K562 (cell line): Measurements from ENCODE around the gene ZNF451. TPM values are rescaled to one million over a fixed set of nuclear protein-coding genes. Genes with fewer than 3 reads are reported as not detected.
A peak's percentile ranks its signal among the peaks of the same experiment; 100 is the strongest.

Experiments
- DMBX1 ChIP-seq: fragments of 250-450 bp; sonication (Bioruptor Pico); IDR thresholded peaks from 2 replicates; pipeline ENCODE4 v1.8.0; 2022; ENCODE audit warnings: inconsistent platforms, mild to moderate bottlenecking, moderate library complexity, borderline replicate concordance
- ERF ChIP-seq: fragments of 450-650 bp; formaldehyde crosslinking; IDR thresholded peaks from 2 replicates; pipeline ENCODE4 v1.4.0; 2020; ENCODE audit warnings: mild to moderate bottlenecking, mixed read lengths
- MEIS2 ChIP-seq: fragments of 450-650 bp; IDR thresholded peaks from 2 replicates; pipeline ENCODE4 v1.6.1; 2014; ENCODE audit warnings: mild to moderate bottlenecking; ENCODE audit not compliant: partially characterized antibody
- PCBP2 ChIP-seq: fragments of 200-400 bp; formaldehyde crosslinking; IDR thresholded peaks from 2 replicates; pipeline ENCODE4 v1.6.1; 2018; ENCODE audit warnings: low read length, low read depth, mild to moderate bottlenecking, moderate library complexity; ENCODE audit not compliant: poor library complexity, severe bottlenecking
- TBP ChIP-seq: optimal IDR thresholded peaks from 2 replicates; pipeline ENCODE3; 2011; ENCODE audit warnings: low read depth, low read length, improper control_type of control experiment
- ZNF780A ChIP-seq: fragments of 250-450 bp; sonication (Bioruptor Pico); IDR thresholded peaks from 2 replicates; pipeline ENCODE4 v1.5.0; 2021; ENCODE audit warnings: mild to moderate bottlenecking
- polyA plus RNA-seq, 8 experiments: library from polyadenylated mRNA; depleted of rRNA in 4 of 8; stranded (reverse) in 5 of 8; unstranded in 3 of 8; fragments of >200 nt; fragmentation: Nextera tagmentation in 2 of 8; fragmentation: Illumina TruSeq in 1 of 8; extraction: Ambion mirVana in 2 of 8; extraction: Trizol in 1 of 8; gene quantifications; 2 replicates each; pipeline versions ENCODE4 v1.2.1 to v1.2.3, GENCODE V29; 2011 to 2014; ENCODE audit warnings: inconsistent platforms in 1 of 8, missing spikeins in 1 of 8
- total RNA-seq, 7 experiments: library from RNA; depleted of rRNA in 6 of 7; stranded (reverse); fragments of >200 nt in 6 of 7; fragmentation: Illumina TruSeq in 2 of 7; extraction: Trizol in 2 of 7; gene quantifications; 2 replicates each; pipeline versions ENCODE4 v1.2.1 to v1.2.3, GENCODE V29; 2011 to 2021; ENCODE audit warnings: low replicate concordance in 1 of 7
- TF ChIP-seq, protein P1 (sequence below): fragments of 450-650 bp; IDR thresholded peaks from 2 replicates; pipeline ENCODE4 v1.6.1; 2017; ENCODE audit warnings: mild to moderate bottlenecking, moderate library complexity
- TF ChIP-seq, protein P2 (sequence below): fragments of 250-450 bp; sonication (Bioruptor Pico); IDR thresholded peaks from 2 replicates; pipeline ENCODE4 v1.5.1; 2021; ENCODE audit warnings: mild to moderate bottlenecking
- TF ChIP-seq, protein P3 (sequence below): sonication (generic); formaldehyde crosslinking; IDR thresholded peaks from 2 replicates; pipeline ENCODE4 v1.8.1; 2023; ENCODE audit warnings: missing genetic modification reagents, mild to moderate bottlenecking, borderline replicate concordance
- TF ChIP-seq, protein P4 (sequence below): fragments of 450-650 bp; formaldehyde crosslinking; IDR thresholded peaks from 2 replicates; pipeline ENCODE4 v1.4.0; 2022; ENCODE audit warnings: missing genetic modification characterization
- TF ChIP-seq, protein P5 (sequence below): IDR thresholded peaks from 3 replicates; pipeline ENCODE4 v1.6.1; 2011; ENCODE audit warnings: borderline replicate concordance, mild to moderate bottlenecking, moderate library complexity; ENCODE audit not compliant: insufficient read length; ENCODE audit errors: extremely low read depth
- TF ChIP-seq, protein P6 (sequence below): fragments of 450-650 bp; IDR thresholded peaks from 2 replicates; pipeline ENCODE4 v1.6.1; 2016; ENCODE audit warnings: low read depth, mild to moderate bottlenecking, moderate library complexity

ZNF451 gene
- total and polyA plus RNA-seq, 9 of the 15 experiments (the other 6 are each of a cell fraction or from before 2014, with no cell fraction given), result 16.1 to 74.3 (median 38.3) TPM

DNA sequence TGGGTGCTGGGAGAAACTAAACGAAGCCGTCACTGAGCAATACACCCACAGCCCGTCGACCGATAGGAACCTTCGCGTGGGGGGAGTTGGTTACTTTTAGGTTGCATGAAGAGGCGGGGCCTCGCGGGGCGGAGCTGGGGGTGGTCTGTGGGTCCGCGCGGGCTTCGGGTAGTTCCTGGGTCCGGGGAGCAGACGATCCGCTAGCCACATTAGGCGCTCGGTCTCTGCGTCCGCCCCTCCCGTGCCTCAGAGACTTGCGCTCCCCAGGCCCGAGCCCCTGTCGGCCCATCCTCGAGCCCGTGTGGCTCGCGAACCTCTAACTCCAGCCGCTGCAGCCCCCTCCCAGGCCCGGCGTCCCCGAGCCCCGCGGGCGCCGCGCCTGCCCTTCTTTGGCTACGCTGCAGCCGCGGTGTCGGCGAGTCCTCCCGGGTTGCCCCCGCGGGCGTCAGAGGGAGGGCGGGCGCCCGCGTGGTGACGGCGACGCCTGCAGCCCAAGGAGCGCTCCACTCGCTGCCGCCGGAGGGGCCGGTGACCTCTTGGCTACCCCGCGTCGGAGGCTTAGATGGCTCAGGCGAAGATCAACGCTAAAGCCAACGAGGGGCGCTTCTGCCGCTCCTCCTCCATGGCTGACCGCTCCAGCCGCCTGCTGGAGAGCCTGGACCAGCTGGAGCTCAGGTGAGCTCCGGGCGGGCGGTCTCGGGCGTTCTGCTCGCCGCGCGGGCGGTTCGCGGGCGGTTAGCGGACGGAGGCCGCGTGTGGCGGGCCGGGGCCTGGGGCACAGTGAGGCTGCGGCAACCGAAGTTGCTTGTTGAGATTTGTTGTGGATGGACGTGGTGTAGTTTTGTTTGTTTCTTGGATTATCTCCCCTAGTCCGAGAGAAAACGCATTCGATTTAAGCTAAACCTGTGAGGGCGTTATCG is 82.4 kb downstream of the ZNF451 start, which contains the start of gene BAG2 (continued):
- TF ChIP-seq, protein P1, sequence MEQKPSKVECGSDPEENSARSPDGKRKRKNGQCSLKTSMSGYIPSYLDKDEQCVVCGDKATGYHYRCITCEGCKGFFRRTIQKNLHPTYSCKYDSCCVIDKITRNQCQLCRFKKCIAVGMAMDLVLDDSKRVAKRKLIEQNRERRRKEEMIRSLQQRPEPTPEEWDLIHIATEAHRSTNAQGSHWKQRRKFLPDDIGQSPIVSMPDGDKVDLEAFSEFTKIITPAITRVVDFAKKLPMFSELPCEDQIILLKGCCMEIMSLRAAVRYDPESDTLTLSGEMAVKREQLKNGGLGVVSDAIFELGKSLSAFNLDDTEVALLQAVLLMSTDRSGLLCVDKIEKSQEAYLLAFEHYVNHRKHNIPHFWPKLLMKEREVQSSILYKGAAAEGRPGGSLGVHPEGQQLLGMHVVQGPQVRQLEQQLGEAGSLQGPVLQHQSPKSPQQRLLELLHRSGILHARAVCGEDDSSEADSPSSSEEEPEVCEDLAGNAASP, result no peak
- TF ChIP-seq TBP, result peak; percentile 89
- TF ChIP-seq, protein P2, sequence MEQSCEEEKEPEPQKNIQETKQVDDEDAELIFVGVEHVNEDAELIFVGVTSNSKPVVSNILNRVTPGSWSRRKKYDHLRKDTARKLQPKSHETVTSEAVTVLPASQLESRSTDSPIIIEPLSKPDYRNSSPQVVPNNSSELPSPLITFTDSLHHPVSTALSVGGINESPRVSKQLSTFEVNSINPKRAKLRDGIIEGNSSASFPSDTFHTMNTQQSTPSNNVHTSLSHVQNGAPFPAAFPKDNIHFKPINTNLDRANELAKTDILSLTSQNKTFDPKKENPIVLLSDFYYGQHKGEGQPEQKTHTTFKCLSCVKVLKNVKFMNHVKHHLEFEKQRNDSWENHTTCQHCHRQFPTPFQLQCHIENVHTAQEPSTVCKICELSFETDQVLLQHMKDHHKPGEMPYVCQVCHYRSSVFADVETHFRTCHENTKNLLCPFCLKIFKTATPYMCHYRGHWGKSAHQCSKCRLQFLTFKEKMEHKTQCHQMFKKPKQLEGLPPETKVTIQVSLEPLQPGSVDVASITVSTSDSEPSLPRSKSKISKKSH (CRISPR knock-in tag), result no peak
- no peak for TF ChIP-seq DMBX1 (CRISPR knock-in tag)
- TF ChIP-seq, protein P3, sequence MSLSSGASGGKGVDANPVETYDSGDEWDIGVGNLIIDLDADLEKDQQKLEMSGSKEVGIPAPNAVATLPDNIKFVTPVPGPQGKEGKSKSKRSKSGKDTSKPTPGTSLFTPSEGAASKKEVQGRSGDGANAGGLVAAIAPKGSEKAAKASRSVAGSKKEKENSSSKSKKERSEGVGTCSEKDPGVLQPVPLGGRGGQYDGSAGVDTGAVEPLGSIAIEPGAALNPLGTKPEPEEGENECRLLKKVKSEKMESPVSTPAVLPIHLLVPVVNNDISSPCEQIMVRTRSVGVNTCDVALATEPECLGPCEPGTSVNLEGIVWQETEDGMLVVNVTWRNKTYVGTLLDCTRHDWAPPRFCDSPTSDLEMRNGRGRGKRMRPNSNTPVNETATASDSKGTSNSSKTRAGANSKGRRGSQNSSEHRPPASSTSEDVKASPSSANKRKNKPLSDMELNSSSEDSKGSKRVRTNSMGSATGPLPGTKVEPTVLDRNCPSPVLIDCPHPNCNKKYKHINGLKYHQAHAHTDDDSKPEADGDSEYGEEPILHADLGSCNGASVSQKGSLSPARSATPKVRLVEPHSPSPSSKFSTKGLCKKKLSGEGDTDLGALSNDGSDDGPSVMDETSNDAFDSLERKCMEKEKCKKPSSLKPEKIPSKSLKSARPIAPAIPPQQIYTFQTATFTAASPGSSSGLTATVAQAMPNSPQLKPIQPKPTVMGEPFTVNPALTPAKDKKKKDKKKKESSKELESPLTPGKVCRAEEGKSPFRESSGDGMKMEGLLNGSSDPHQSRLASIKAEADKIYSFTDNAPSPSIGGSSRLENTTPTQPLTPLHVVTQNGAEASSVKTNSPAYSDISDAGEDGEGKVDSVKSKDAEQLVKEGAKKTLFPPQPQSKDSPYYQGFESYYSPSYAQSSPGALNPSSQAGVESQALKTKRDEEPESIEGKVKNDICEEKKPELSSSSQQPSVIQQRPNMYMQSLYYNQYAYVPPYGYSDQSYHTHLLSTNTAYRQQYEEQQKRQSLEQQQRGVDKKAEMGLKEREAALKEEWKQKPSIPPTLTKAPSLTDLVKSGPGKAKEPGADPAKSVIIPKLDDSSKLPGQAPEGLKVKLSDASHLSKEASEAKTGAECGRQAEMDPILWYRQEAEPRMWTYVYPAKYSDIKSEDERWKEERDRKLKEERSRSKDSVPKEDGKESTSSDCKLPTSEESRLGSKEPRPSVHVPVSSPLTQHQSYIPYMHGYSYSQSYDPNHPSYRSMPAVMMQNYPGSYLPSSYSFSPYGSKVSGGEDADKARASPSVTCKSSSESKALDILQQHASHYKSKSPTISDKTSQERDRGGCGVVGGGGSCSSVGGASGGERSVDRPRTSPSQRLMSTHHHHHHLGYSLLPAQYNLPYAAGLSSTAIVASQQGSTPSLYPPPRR (CRISPR knock-in tag), result peak; percentile 43; the same call in 1 of the 2 replicates
- TF ChIP-seq, protein P4, sequence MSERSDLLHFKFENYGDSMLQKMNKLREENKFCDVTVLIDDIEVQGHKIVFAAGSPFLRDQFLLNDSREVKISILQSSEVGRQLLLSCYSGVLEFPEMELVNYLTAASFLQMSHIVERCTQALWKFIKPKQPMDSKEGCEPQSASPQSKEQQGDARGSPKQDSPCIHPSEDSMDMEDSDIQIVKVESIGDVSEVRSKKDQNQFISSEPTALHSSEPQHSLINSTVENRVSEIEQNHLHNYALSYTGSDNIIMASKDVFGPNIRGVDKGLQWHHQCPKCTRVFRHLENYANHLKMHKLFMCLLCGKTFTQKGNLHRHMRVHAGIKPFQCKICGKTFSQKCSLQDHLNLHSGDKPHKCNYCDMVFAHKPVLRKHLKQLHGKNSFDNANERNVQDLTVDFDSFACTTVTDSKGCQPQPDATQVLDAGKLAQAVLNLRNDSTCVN (CRISPR knock-in tag), result no peak
- peak; percentile 51 for TF ChIP-seq MEIS2
- 0 out of 2 replicates have a peak, but pooled peaks have one; percentile 1 for TF ChIP-seq ERF (CRISPR knock-in tag)
- TF ChIP-seq, protein P5, sequence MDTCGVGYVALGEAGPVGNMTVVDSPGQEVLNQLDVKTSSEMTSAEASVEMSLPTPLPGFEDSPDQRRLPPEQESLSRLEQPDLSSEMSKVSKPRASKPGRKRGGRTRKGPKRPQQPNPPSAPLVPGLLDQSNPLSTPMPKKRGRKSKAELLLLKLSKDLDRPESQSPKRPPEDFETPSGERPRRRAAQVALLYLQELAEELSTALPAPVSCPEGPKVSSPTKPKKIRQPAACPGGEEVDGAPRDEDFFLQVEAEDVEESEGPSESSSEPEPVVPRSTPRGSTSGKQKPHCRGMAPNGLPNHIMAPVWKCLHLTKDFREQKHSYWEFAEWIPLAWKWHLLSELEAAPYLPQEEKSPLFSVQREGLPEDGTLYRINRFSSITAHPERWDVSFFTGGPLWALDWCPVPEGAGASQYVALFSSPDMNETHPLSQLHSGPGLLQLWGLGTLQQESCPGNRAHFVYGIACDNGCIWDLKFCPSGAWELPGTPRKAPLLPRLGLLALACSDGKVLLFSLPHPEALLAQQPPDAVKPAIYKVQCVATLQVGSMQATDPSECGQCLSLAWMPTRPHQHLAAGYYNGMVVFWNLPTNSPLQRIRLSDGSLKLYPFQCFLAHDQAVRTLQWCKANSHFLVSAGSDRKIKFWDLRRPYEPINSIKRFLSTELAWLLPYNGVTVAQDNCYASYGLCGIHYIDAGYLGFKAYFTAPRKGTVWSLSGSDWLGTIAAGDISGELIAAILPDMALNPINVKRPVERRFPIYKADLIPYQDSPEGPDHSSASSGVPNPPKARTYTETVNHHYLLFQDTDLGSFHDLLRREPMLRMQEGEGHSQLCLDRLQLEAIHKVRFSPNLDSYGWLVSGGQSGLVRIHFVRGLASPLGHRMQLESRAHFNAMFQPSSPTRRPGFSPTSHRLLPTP, result no peak
- TF ChIP-seq, protein P6, sequence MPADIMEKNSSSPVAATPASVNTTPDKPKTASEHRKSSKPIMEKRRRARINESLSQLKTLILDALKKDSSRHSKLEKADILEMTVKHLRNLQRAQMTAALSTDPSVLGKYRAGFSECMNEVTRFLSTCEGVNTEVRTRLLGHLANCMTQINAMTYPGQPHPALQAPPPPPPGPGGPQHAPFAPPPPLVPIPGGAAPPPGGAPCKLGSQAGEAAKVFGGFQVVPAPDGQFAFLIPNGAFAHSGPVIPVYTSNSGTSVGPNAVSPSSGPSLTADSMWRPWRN, result no peak; the same call in 1 of the 2 replicates
- TF ChIP-seq PCBP2, result no peak
- TF ChIP-seq ZNF780A (CRISPR knock-in tag), result no peak
